ENCODE data around the gene WDR18.
"Not testable (repeated sequence)": the region's sequence is repeated elsewhere in the genome, so short reads cannot be mapped to it uniquely, and the experiment has no call there.

WDR18 gene

DNA sequence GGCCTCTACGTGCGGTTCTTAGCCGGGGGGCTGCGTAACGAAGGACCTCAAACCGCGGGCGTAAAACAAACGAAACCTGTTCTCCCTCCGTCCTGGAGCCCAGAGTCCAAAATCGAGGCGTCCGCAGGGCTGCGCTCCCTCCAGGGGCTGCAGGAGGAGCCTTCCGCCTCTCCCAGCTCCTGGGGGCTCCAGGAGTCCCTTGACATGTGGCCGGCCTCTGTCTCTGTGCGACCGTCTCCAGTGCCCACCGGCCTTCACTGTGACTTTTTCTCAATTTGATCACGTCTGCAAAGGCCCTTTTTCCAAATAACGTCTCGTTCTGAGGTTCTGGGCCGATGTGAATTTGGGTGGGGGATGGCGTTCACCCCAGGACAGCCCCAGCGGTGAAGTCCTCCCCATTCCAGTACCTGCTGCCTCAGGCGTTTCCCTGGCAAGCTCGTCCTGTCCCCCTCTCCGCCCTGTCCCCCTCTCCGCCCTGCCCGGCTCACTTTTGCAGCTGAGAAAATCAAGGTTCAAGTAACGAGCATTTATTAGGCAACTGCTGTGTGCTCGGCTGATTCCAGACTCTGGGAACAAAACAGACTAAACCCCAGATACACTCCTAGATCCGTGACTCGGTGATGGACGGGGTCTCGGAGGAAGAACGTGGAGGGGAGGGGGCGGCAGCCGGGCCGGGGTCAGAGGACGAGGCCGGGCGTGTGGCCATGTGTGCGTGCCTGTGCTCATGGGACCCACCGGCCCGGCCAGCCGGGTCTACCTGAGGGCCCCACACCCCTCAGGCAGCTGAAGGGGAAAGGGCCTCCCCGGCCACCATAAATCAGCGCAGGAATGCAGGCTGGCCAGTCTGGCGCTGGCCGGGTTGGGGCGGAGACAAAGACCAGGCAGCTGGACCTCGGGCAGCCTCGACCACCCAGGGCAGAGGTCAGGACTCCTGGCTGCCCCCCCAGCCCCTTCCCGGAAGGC, 28.1 kb upstream of the WDR18 start:
- H3K79me1 ChIP-seq (ENCODE audit: low read length) = peaks cover 64% of the 10 kb centered on the region
- DNase-seq = peak; percentile 94 to 96
- H3K27me3 ChIP-seq (ENCODE audit: insufficient read depth, low read length) = no peaks in the 10 kb centered on the region
- peaks cover 55% of the 10 kb centered on the region for H3K79me2 ChIP-seq (ENCODE audit: control insufficient read depth, insufficient read depth, low read length, poor library complexity)
- H3K4ac ChIP-seq (ENCODE audit: low read depth, low read length) = peak overlapping the region; percentile 98
- H2AK5ac ChIP-seq (ENCODE audit: low read length) = peak overlapping the region; percentile 98
- no peak overlapping the region for H3K4me3 ChIP-seq (ENCODE audit: low read depth, low read length)
- peaks cover 67 to 74% of the 10 kb centered on the region in 2 experiments for H3K4me1 ChIP-seq (ENCODE audit: control insufficient read depth in 1 of 2, insufficient read depth in 2 of 2, low read length in 2 of 2)
- H2BK120ac ChIP-seq (ENCODE audit: insufficient read depth, low read length, poor library complexity) = peak overlapping the region; percentile 97
- H2BK5ac ChIP-seq (ENCODE audit: low read depth, low read length, poor library complexity) = peak overlapping the region; percentile 95
- H4K8ac ChIP-seq (ENCODE audit: low read depth, low read length) = peak overlapping the region; percentile 88
- H3K23ac ChIP-seq (ENCODE audit: low read length) = no peak overlapping the region
- peaks cover 30 to 33% of the 10 kb centered on the region in 2 experiments for H3K36me3 ChIP-seq (ENCODE audit: control insufficient read depth in 1 of 2, insufficient read depth in 2 of 2, low read length in 2 of 2)
- H2AFZ ChIP-seq (ENCODE audit: insufficient read depth, low read length, poor library complexity) = no peak overlapping the region
- H2BK12ac ChIP-seq (ENCODE audit: low read length) = peak overlapping the region; percentile 88
- peak overlapping the region; percentile 28 for H3K9ac ChIP-seq (ENCODE audit: low read length)
- H4K12ac ChIP-seq (ENCODE audit: low read depth, low read length) = peak overlapping the region; percentile 40
- H3K27ac ChIP-seq (ENCODE audit: low read depth, low read length) = peak overlapping the region; percentile 99
- peak overlapping the region; percentile 68 for H3K4me2 ChIP-seq (ENCODE audit: low read length)
- peak overlapping the region; percentile 91 for H3K18ac ChIP-seq (ENCODE audit: low read length)
- no CpG with 5 or more reads among the region's 55 CpGs for WGBS (ENCODE audit: extremely low coverage, insufficient coverage, insufficient read length)
- peak overlapping the region; percentile 87 for H3K14ac ChIP-seq (ENCODE audit: low read length)
- H3K9me3 ChIP-seq (ENCODE audit: insufficient read depth, low read depth, low read length) = no peaks in the 10 kb centered on the region
- peak overlapping the region; percentile 94 for H4K91ac ChIP-seq (ENCODE audit: low read depth, low read length)

DNA sequence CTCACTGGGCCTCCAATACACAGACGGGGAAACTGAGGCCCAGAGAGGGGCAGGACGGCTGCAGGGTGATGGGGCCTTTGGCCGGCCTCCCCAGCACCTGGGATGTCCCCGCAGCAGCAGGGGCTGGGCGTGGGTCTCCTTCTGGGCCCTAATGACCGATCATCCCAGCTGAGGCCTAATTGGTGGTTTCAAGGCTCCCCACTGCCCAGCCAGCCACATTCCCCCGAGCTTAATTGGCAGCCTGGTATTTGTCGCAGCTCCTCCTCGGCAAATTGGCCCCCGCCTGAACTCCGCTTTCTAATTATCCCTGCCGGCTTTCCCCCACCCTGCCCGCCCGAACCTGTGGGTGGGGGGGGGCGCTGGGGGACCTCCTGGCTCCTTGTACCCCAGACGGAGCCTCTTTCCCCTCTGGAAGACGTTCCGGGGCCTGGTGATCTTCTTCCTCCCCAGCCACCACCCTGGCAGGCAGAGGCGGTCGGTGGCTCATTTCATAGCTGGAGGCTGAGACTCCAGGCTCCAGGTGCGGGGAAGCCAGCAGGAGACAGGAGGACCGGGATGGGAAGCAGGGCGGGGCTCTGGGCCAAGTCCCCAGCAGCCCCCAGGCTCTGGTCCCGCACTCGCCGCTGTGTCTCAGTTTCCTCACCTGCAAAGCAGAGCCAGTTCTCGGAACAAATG, 27.2 kb upstream of the WDR18 start:
- Histone ChIP-seq H4K12ac (ENCODE audit: low read depth, low read length) (peak overlapping the region; percentile 10), H2AK5ac (ENCODE audit: low read length) (peak overlapping the region; percentile 62), H2BK120ac (ENCODE audit: insufficient read depth, low read length, poor library complexity) (peak overlapping the region; percentile 93), H3K23ac (ENCODE audit: low read length) (no peak overlapping the region), H4K91ac (ENCODE audit: low read depth, low read length) (peak overlapping the region; percentile 94), H3K79me2 (ENCODE audit: control insufficient read depth, insufficient read depth, low read length, poor library complexity) (peaks cover 56% of the 10 kb centered on the region), H2AFZ (ENCODE audit: insufficient read depth, low read length, poor library complexity) (peak overlapping the region; percentile 12), H3K18ac (ENCODE audit: low read length) (peak overlapping the region; percentile 73), H3K27me3 (ENCODE audit: insufficient read depth, low read length) (no peaks in the 10 kb centered on the region), H3K4me3 (ENCODE audit: low read depth, low read length) (no peak overlapping the region), H3K36me3 (ENCODE audit: control insufficient read depth in 1 of 2, insufficient read depth in 2 of 2, low read length in 2 of 2) (peaks cover 37 to 41% of the 10 kb centered on the region in 2 experiments), H3K4me2 (ENCODE audit: low read length) (peak overlapping the region; percentile 68), H2BK12ac (ENCODE audit: low read length) (peak overlapping the region; percentile 20), H3K14ac (ENCODE audit: low read length) (peak overlapping the region; percentile 56), H3K9me3 (ENCODE audit: insufficient read depth, low read depth, low read length) (no peaks in the 10 kb centered on the region), H4K8ac (ENCODE audit: low read depth, low read length) (peak overlapping the region; percentile 84), H3K9ac (ENCODE audit: low read length) (peak overlapping the region; percentile 60), H2BK5ac (ENCODE audit: low read depth, low read length, poor library complexity) (peak overlapping the region; percentile 97), H3K79me1 (ENCODE audit: low read length) (peaks cover 63% of the 10 kb centered on the region), H3K4ac (ENCODE audit: low read depth, low read length) (peak overlapping the region; percentile 50), H3K4me1 (ENCODE audit: control insufficient read depth in 1 of 2, insufficient read depth in 2 of 2, low read length in 2 of 2) (peaks cover 67 to 68% of the 10 kb centered on the region in 2 experiments), H3K27ac (ENCODE audit: low read depth, low read length) (peak overlapping the region; percentile 99)
- no CpG with 5 or more reads among the region's 27 CpGs for WGBS (ENCODE audit: extremely low coverage, insufficient coverage, insufficient read length)
- DNase-seq = peak; percentile 89 to 90

DNA sequence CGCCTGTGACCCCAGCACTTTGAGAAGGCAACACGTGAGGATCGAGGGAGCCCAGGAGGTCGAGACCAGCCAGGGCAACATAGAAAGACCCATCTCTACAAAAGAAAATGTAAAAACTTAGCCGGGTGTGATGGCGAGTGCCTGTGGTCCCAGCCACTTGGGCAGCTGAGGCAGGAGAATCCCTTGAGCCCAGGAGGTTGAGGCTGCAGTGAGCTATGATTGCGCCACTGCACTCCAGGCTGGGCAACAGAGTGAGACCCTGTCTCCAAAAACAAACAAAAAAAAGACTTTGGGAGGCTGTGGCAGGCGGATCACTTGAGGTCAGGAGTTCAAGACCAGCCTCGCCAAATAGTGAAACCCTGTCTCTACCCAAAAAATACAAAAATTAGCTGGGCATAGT, 26.6 kb upstream of the WDR18 start:
- H4K8ac ChIP-seq (ENCODE audit: low read depth, low read length) = peak overlapping the region; percentile 84
- peak overlapping the region; percentile 10 for H4K12ac ChIP-seq (ENCODE audit: low read depth, low read length)
- peak overlapping the region; percentile 20 for H2BK12ac ChIP-seq (ENCODE audit: low read length)
- peak overlapping the region; percentile 97 for H2BK5ac ChIP-seq (ENCODE audit: low read depth, low read length, poor library complexity)
- peak overlapping the region; percentile 89 for H4K91ac ChIP-seq (ENCODE audit: low read depth, low read length)
- H2BK120ac ChIP-seq (ENCODE audit: insufficient read depth, low read length, poor library complexity) = peak overlapping the region; percentile 93
- WGBS (ENCODE audit: extremely low coverage, insufficient coverage, insufficient read length) = no CpG with 5 or more reads among the region's 9 CpGs
- H3K9ac ChIP-seq (ENCODE audit: low read length) = peak overlapping the region; percentile 60
- DNase-seq; H3K9me3 ChIP-seq (ENCODE audit: insufficient read depth, low read depth, low read length); H3K27me3 ChIP-seq (ENCODE audit: insufficient read depth, low read length); H3K23ac ChIP-seq (ENCODE audit: low read length); H3K4me3 ChIP-seq (ENCODE audit: low read depth, low read length): not testable (repeated sequence)
- H3K79me2 ChIP-seq (ENCODE audit: control insufficient read depth, insufficient read depth, low read length, poor library complexity) = peaks cover 50% of the 10 kb centered on the region
- peaks cover 57% of the 10 kb centered on the region for H3K79me1 ChIP-seq (ENCODE audit: low read length)
- peaks cover 60 to 62% of the 10 kb centered on the region in 2 experiments for H3K4me1 ChIP-seq (ENCODE audit: control insufficient read depth in 1 of 2, insufficient read depth in 2 of 2, low read length in 2 of 2)
- H3K18ac ChIP-seq (ENCODE audit: low read length) = peak overlapping the region; percentile 73
- H3K4me2 ChIP-seq (ENCODE audit: low read length) = peak overlapping the region; percentile 45
- H3K4ac ChIP-seq (ENCODE audit: low read depth, low read length) = peak overlapping the region; percentile 49
- peaks cover 38 to 44% of the 10 kb centered on the region in 2 experiments for H3K36me3 ChIP-seq (ENCODE audit: control insufficient read depth in 1 of 2, insufficient read depth in 2 of 2, low read length in 2 of 2)
- peak overlapping the region; percentile 62 for H2AK5ac ChIP-seq (ENCODE audit: low read length)
- peak overlapping the region; percentile 12 for H2AFZ ChIP-seq (ENCODE audit: insufficient read depth, low read length, poor library complexity)
- H3K14ac ChIP-seq (ENCODE audit: low read length) = peak overlapping the region; percentile 43
- H3K27ac ChIP-seq (ENCODE audit: low read depth, low read length) = peak overlapping the region; percentile 99
